Fibroblast of lung (primary cell): Measurements from ENCODE around the gene CRYBG1.

ENCODE experiments used
- EZH2 ChIP-seq: IDR thresholded peaks from 2 replicates; pipeline ENCODE4 v1.5.1; 2012; ENCODE audit warnings: low read length, control low read depth, mild to moderate bottlenecking; ENCODE audit errors: missing control alignments
- TF ChIP-seq, protein P1 (sequence below), 2 donors: IDR thresholded peaks in 1 of 2; conservative IDR thresholded peaks in 1 of 2; 1 replicate in 1 of 2; 2 replicates in 1 of 2; pipeline ENCODE4 v1.5.1; 2011 to 2012; ENCODE audit warnings: low read length in 2 of 2, control low read depth in 1 of 2, inconsistent platforms in 1 of 2, low read depth in 1 of 2, mild to moderate bottlenecking in 1 of 2

DNA sequence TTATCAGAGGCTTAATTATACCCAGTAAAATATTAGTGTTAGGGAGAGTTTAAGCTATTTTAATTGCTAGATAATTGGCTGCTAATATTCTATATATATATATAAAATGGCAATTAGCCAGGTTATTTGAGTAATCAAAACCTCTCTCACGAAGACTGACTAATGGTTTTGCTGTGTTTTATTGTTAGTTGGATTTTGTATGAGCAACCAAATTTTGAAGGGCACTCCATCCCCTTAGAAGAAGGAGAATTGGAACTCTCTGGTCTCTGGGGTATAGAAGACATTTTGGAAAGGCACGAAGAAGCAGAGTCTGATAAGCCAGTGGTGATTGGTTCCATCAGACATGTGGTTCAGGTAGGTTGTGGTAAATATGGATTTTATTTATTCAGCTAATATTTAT lies 166.6 kb downstream of the CRYBG1 start:
- TF ChIP-seq, protein P1, sequence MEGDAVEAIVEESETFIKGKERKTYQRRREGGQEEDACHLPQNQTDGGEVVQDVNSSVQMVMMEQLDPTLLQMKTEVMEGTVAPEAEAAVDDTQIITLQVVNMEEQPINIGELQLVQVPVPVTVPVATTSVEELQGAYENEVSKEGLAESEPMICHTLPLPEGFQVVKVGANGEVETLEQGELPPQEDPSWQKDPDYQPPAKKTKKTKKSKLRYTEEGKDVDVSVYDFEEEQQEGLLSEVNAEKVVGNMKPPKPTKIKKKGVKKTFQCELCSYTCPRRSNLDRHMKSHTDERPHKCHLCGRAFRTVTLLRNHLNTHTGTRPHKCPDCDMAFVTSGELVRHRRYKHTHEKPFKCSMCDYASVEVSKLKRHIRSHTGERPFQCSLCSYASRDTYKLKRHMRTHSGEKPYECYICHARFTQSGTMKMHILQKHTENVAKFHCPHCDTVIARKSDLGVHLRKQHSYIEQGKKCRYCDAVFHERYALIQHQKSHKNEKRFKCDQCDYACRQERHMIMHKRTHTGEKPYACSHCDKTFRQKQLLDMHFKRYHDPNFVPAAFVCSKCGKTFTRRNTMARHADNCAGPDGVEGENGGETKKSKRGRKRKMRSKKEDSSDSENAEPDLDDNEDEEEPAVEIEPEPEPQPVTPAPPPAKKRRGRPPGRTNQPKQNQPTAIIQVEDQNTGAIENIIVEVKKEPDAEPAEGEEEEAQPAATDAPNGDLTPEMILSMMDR (conservative IDR thresholded peaks at IDR 0.05 in 1 of 2, IDR thresholded peaks at IDR 0.05 in 1 of 2; ENCODE audit: low read depth in 1 of 2, low read length in 2 of 2): no peak
- no peak for TF ChIP-seq EZH2
